Measurements from ENCODE around the gene FNDC3B. TPM values are rescaled to one million over a fixed set of nuclear protein-coding genes. Genes with fewer than 3 reads are reported as not detected.

The FNDC3B gene
- total RNA-seq, 1 experiment from 2014 or later: 48.6 TPM

DNA sequence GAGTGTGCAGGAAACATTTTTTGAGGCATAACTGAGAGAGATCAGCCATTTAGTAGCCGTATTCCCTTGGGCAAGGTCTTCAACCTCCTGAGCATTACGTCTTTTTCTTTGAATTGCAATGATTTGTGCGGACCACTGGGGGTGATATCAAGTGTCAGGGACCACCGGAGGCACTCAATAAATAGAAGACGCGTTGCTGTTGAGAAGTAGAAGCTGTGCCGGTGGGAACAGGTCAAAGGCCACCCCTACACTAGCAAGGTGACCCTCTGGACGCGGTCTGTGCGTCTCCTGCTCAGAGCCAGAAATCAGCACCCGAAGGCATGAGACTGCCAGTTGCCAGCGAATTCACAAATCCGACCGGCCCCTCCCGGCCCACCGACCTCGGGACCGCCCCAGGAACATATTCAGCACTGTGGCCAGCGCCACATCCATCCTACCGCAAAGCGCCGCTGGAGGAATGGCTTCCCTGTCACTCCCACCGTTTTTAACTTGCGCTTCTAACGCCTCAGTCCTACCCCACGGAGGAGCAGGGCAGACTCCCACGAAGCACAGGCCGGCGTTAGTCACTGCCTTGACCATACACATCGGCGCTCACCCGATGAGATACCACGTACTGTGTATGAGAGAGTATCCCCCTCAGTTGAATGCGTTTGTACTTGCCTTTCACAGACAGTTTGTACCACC lies 410.2 kb downstream of the FNDC3B start:
- no TSS peak for BruUV-seq (replicated peaks)

More for the DNA sequence above, 410.2 kb downstream of the FNDC3B start:
- no peak overlapping the region for H2AFZ ChIP-seq (ENCODE audit: low read length)
- no peaks in the 10 kb centered on the region for H3K9me3 ChIP-seq (ENCODE audit: low read length)
- H3K4me3 ChIP-seq (ENCODE audit: low read length): no peak overlapping the region
- H3K27ac ChIP-seq (ENCODE audit: low read length): no peak overlapping the region
- H3K27me3 ChIP-seq (ENCODE audit: low read length): no peaks in the 10 kb centered on the region
- ChIA-PET CTCF (interaction anchor here (0.6 kb wide), 1 partner anchor 1336 kb away, joined by 3 read pairs; no protein-coding TSS in a partner anchor), POLR2A (ENCODE audit: unreplicated experiment) (no interaction called here)
- no peaks in the 10 kb centered on the region for H4K20me1 ChIP-seq (ENCODE audit: low read length)
- DNase-seq (no peak), ATAC-seq (no peak)
- no peak overlapping the region for H3K9ac ChIP-seq (ENCODE audit: low read length)
- H3F3A ChIP-seq (ENCODE audit: low read length, unreplicated experiment): no peaks in the 10 kb centered on the region
- intact Hi-C loops (cut with micrococcal nuclease): no loop called here
- H3K9me2 ChIP-seq (replicated peaks; ENCODE audit: low read length): no peaks in the 10 kb centered on the region
- no peak overlapping the region for H3K4me2 ChIP-seq (ENCODE audit: low read length)
- H3K4me1 ChIP-seq (ENCODE audit: insufficient read depth, low read length): peaks cover 17% of the 10 kb centered on the region
- TF ChIP-seq CTCF (conservative IDR thresholded peaks at IDR 0.05; ENCODE audit: low read depth, low read length) (no peak), EZH2 (IDR thresholded peaks at IDR 0.05; ENCODE audit: low read length, unreplicated experiment) (no peak), EZH2phosphoT487 (IDR thresholded peaks at IDR 0.05; ENCODE audit: borderline replicate concordance, low read length) (no peak)
- H3K79me2 ChIP-seq (ENCODE audit: low read length): no peaks in the 10 kb centered on the region
- H3K36me3 ChIP-seq (ENCODE audit: low read depth, low read length): no peaks in the 10 kb centered on the region

Other genes starting within 250 kb of the FNDC3B start
- gene PLD1, start 229.1 kb upstream of the FNDC3B start, total RNA-seq (2014; rRNA removed): 7.3 and 8.3 TPM in 2 replicates
- not detected in 2 replicates for gene TMEM212, start 196.2 kb upstream of the FNDC3B start, total RNA-seq (2014; rRNA removed)